Measurements from ENCODE around the gene CASQ2. TPM values are rescaled to one million over a fixed set of nuclear protein-coding genes. Genes with fewer than 3 reads are reported as not detected.

CASQ2 gene
- total RNA-seq, 1 donor from 2014 or later: 0.47 TPM

- DNase-seq: no peak
Measured at GRCh38 chr1:115727706-115728249, 40.7 kb downstream of the CASQ2 start.

- DNase-seq: no peak
Measured at GRCh38 chr1:115726570-115726969, 41.9 kb downstream of the CASQ2 start.

GRCh38 chr1:115726161-115726560 lies 42.4 kb downstream of the CASQ2 start:
- no peak for DNase-seq

- DNase-seq: no peak
Measured at GRCh38 chr1:115725600-115725999, 42.9 kb downstream of the CASQ2 start.

- DNase-seq: no peak
Measured at GRCh38 chr1:115723756-115724155, 44.8 kb downstream of the CASQ2 start.

- no peak for DNase-seq
Measured at GRCh38 chr1:115722221-115722620, 46.3 kb downstream of the CASQ2 start.

- no peak for DNase-seq
Measured at GRCh38 chr1:115719285-115719684, 49.2 kb downstream of the CASQ2 start.

- DNase-seq: no peak
Measured at GRCh38 chr1:115718011-115718754, 50.3 kb downstream of the CASQ2 start.

- DNase-seq: no peak
Measured at GRCh38 chr1:115717541-115717940, 51.0 kb downstream of the CASQ2 start.

GRCh38 chr1:115714572-115715141 lies 53.9 kb downstream of the CASQ2 start:
- no peak for DNase-seq

- no peak for DNase-seq
Measured at GRCh38 chr1:115713906-115714305, 54.6 kb downstream of the CASQ2 start.

GRCh38 chr1:115712911-115713609 lies 55.5 kb downstream of the CASQ2 start:
- DNase-seq: no peak

GRCh38 chr1:115710859-115711624 lies 57.5 kb downstream of the CASQ2 start:
- DNase-seq: no peak

GRCh38 chr1:115706587-115707425 lies 61.7 kb downstream of the CASQ2 start:
- DNase-seq: no peak

GRCh38 chr1:115705963-115706362 lies 62.6 kb downstream of the CASQ2 start:
- DNase-seq: no peak

- DNase-seq: no peak
Measured at GRCh38 chr1:115705085-115705951, 63.2 kb downstream of the CASQ2 start.

- no peak for DNase-seq
Measured at GRCh38 chr1:115702959-115703358, 65.6 kb downstream of the CASQ2 start.

- DNase-seq: no peak
Measured at GRCh38 chr1:115701090-115701489, 67.4 kb downstream of the CASQ2 start.

- no peak for DNase-seq
Measured at GRCh38 chr1:115697619-115698018, 70.9 kb downstream of the CASQ2 start.

- DNase-seq: no peak
Measured at GRCh38 chr1:115694805-115695204, 73.7 kb downstream of the CASQ2 start.

- DNase-seq: no peak
Measured at GRCh38 chr1:115692224-115692623, 76.3 kb downstream of the CASQ2 start.
